GM20431 (cell line): Measurements from ENCODE around the gene TSPAN12.

Experiments used
- in situ Hi-C: fragments of 300-500 bp; cut with MseI, MboI; formaldehyde crosslinking; loops from one replicate; pipeline ENCODE4 v1.15.0; 2020; ENCODE audit warnings: low sequenced_read_pairs; ENCODE audit not compliant: unreplicated experiment

TSPAN12 gene

GRCh38 chr7:120852700-120853099, 5.2 kb downstream of the TSPAN12 start:
- in situ Hi-C loops = no loop called here

- in situ Hi-C loops = no loop called here
Observed at GRCh38 chr7:120843109-120843508, 14.8 kb downstream of the TSPAN12 start.

GRCh38 chr7:120842121-120842621, 15.8 kb downstream of the TSPAN12 start:
- in situ Hi-C loops = no loop called here

GRCh38 chr7:120841608-120842007, 16.3 kb downstream of the TSPAN12 start:
- in situ Hi-C loops = no loop called here

GRCh38 chr7:120838281-120838682, 19.7 kb downstream of the TSPAN12 start:
- in situ Hi-C loops = no loop called here

GRCh38 chr7:120837599-120837998, 20.3 kb downstream of the TSPAN12 start:
- in situ Hi-C loops = no loop called here

GRCh38 chr7:120836556-120837115, 21.3 kb downstream of the TSPAN12 start:
- in situ Hi-C loops = no loop called here

- in situ Hi-C loops = no loop called here
Observed at GRCh38 chr7:120834726-120835125, 23.2 kb downstream of the TSPAN12 start.

- in situ Hi-C loops = no loop called here
Observed at GRCh38 chr7:120833546-120833945, 24.4 kb downstream of the TSPAN12 start.

- in situ Hi-C loops = no loop called here
Observed at GRCh38 chr7:120832803-120833202, 25.1 kb downstream of the TSPAN12 start.

- in situ Hi-C loops = no loop called here
Observed at GRCh38 chr7:120831260-120831659, 26.7 kb downstream of the TSPAN12 start.

GRCh38 chr7:120829487-120829886, 28.5 kb downstream of the TSPAN12 start:
- in situ Hi-C loops = no loop called here

GRCh38 chr7:120828528-120828927, 29.4 kb downstream of the TSPAN12 start:
- in situ Hi-C loops = no loop called here

GRCh38 chr7:120827371-120828118, 30.4 kb downstream of the TSPAN12 start:
- in situ Hi-C loops = no loop called here

GRCh38 chr7:120825576-120825975, 32.4 kb downstream of the TSPAN12 start:
- in situ Hi-C loops = no loop called here

GRCh38 chr7:120825152-120825551, 32.8 kb downstream of the TSPAN12 start:
- in situ Hi-C loops = no loop called here

- in situ Hi-C loops = loop anchor here (25.0 kb wide), 1 partner anchor 117 kb away; no protein-coding TSS in a partner anchor
Observed at GRCh38 chr7:120819861-120820260, 38.1 kb downstream of the TSPAN12 start.

GRCh38 chr7:120817851-120818250, 40.1 kb downstream of the TSPAN12 start:
- in situ Hi-C loops = loop anchor here (25.0 kb wide), 1 partner anchor 119 kb away; no protein-coding TSS in a partner anchor

- in situ Hi-C loops = loop anchor here (25.0 kb wide), 1 partner anchor 123 kb away; no protein-coding TSS in a partner anchor
Observed at GRCh38 chr7:120814253-120814939, 43.5 kb downstream of the TSPAN12 start.

- in situ Hi-C loops = loop anchor here (25.0 kb wide), 1 partner anchor 124 kb away; no protein-coding TSS in a partner anchor
Observed at GRCh38 chr7:120813546-120814252, 44.2 kb downstream of the TSPAN12 start.
